WTC11 (cell line): ENCODE data around the gene COLGALT1. TPM values are rescaled to one million over a fixed set of nuclear protein-coding genes. Genes with fewer than 3 reads are reported as not detected.

Experiments
- ATAC-seq: fragments of 200-7000 bp; cut with Tn5 transposase; 2 replicates; pipeline ENCODE4 v1.10.0; 2021; ENCODE audit warnings: mild to moderate bottlenecking, moderate library complexity
- CTCF ChIA-PET: fragments of 300-600 bp; sonication (Branson Sonifier 250); formaldehyde crosslinking; loops from one replicate; lab custom pipeline; 2021; ENCODE audit warnings: antibody characterized with exemption; lab: Charles Lee
- POLR2A ChIA-PET: fragments of 350-600 bp; sonication (Branson Sonifier 250); formaldehyde crosslinking; loops from one replicate; lab custom pipeline; 2021; ENCODE audit warnings: antibody characterized with exemption; lab: Charles Lee
- DNase-seq: peaks from one replicate; pipeline ENCODE4 v3.0.0; 2021; ENCODE audit warnings: low spot score
- H3K27ac Mint-ChIP-seq: 2 replicates; pipeline ENCODE4 v1.8.0; 2021; ENCODE audit warnings: mixed read lengths
- H3K27me3 Mint-ChIP-seq: 2 replicates; pipeline ENCODE4 v1.8.0; 2021; ENCODE audit warnings: low read depth, mild to moderate bottlenecking, moderate library complexity, mixed read lengths
- H3K36me3 Mint-ChIP-seq: 2 replicates; pipeline ENCODE4 v1.8.0; 2021; ENCODE audit warnings: mixed read lengths
- H3K4me1 Mint-ChIP-seq: 2 replicates; pipeline ENCODE4 v1.8.0; 2022; ENCODE audit warnings: mixed read lengths
- H3K4me3 Mint-ChIP-seq: 2 replicates; pipeline ENCODE4 v1.8.0; 2021; ENCODE audit warnings: mild to moderate bottlenecking, moderate library complexity, mixed read lengths
- H3K9me3 Mint-ChIP-seq: 2 replicates; pipeline ENCODE4 v1.8.0; 2021; ENCODE audit warnings: mixed read lengths
- E2F1 ChIP-seq: sonication (generic); formaldehyde crosslinking; IDR thresholded peaks from 2 replicates; pipeline ENCODE4 v1.8.0; 2022; ENCODE audit warnings: mild to moderate bottlenecking, missing genetic modification reagents
- ERG ChIP-seq: fragments of 250-450 bp; sonication (Bioruptor Pico); IDR thresholded peaks from 2 replicates; pipeline ENCODE4 v1.8.0; 2021; ENCODE audit warnings: mild to moderate bottlenecking
- ESRRA ChIP-seq: sonication (generic); formaldehyde crosslinking; IDR thresholded peaks from 2 replicates; pipeline ENCODE4 v1.8.1; 2022; ENCODE audit warnings: mild to moderate bottlenecking, missing genetic modification reagents, borderline replicate concordance
- ETV6 ChIP-seq: sonication (generic); formaldehyde crosslinking; IDR thresholded peaks from 2 replicates; pipeline ENCODE4 v1.8.1; 2022; ENCODE audit warnings: mild to moderate bottlenecking, missing genetic modification reagents
- GTF2I ChIP-seq: fragments of 250-450 bp; sonication (Bioruptor Pico); conservative IDR thresholded peaks from 2 replicates; pipeline ENCODE4 v1.4.0; 2021; ENCODE audit warnings: mild to moderate bottlenecking
- HMGA2 ChIP-seq: fragments of 250-450 bp; sonication (Bioruptor Pico); IDR thresholded peaks from 2 replicates; pipeline ENCODE4 v1.4.0; 2021; ENCODE audit warnings: mild to moderate bottlenecking, moderate library complexity
- MXD4 ChIP-seq: fragments of 250-450 bp; sonication (Bioruptor Pico); IDR thresholded peaks from 2 replicates; pipeline ENCODE4 v1.8.0; 2021; ENCODE audit warnings: mild to moderate bottlenecking, moderate library complexity, borderline replicate concordance
- RELA ChIP-seq: sonication (generic); formaldehyde crosslinking; IDR thresholded peaks from 2 replicates; pipeline ENCODE4 v1.8.1; 2022; ENCODE audit warnings: missing genetic modification reagents, mild to moderate bottlenecking, borderline replicate concordance
- STAT6 ChIP-seq: sonication (generic); formaldehyde crosslinking; conservative IDR thresholded peaks from 2 replicates; pipeline ENCODE4 v1.8.1; 2023; ENCODE audit warnings: mild to moderate bottlenecking, low read depth, missing genetic modification reagents, moderate library complexity
- TEAD1 ChIP-seq: sonication (generic); formaldehyde crosslinking; IDR thresholded peaks from 2 replicates; pipeline ENCODE4 v1.8.0; 2022; ENCODE audit warnings: mild to moderate bottlenecking, missing genetic modification reagents
- USF2 ChIP-seq: sonication (generic); formaldehyde crosslinking; IDR thresholded peaks from 2 replicates; pipeline ENCODE4 v1.8.1; 2023; ENCODE audit warnings: mild to moderate bottlenecking, missing genetic modification reagents, moderate library complexity
- ZNF121 ChIP-seq: sonication (generic); formaldehyde crosslinking; IDR thresholded peaks from 2 replicates; pipeline ENCODE4 v1.8.0; 2023; ENCODE audit warnings: missing genetic modification reagents
- ZNF138 ChIP-seq: sonication (generic); formaldehyde crosslinking; conservative IDR thresholded peaks from 2 replicates; pipeline ENCODE4 v1.8.1; 2022; ENCODE audit warnings: mild to moderate bottlenecking, moderate library complexity, missing genetic modification reagents
- ZNF317 ChIP-seq: sonication (generic); formaldehyde crosslinking; IDR thresholded peaks from 2 replicates; pipeline ENCODE4 v1.8.1; 2023; ENCODE audit warnings: low read depth, mild to moderate bottlenecking, moderate library complexity, missing genetic modification reagents, borderline replicate concordance
- ZNF396 ChIP-seq: fragments of 250-450 bp; sonication (Bioruptor Pico); IDR thresholded peaks from 2 replicates; pipeline ENCODE4 v1.8.0; 2021; ENCODE audit warnings: mild to moderate bottlenecking, moderate library complexity, borderline replicate concordance
- total RNA-seq: library from RNA; stranded (reverse); gene quantifications from 3 replicates; pipeline ENCODE4 v1.2.3, GENCODE V29; 2021

COLGALT1 gene
- total RNA-seq, 1 experiment from 2014 or later = 54.0 TPM

- H3K4me3 Mint-ChIP-seq = no peak overlapping the region
- POLR2A ChIA-PET = interaction anchor here (0.6 kb wide), 1 partner anchor 56 kb away, joined by 3 read pairs; no protein-coding TSS in a partner anchor
- ATAC-seq = no peak
- no peak for TF ChIP-seq USF2 (CRISPR knock-in tag)
- TF ChIP-seq, all 79 proteins: peak for 0
- Mint-ChIP-seq H3K27ac (no peak overlapping the region), H3K27me3 (peaks cover 10% of the 10 kb centered on the region; the same call in 1 of the 2 replicates), H3K9me3 (peaks cover 9% of the 10 kb centered on the region), H3K36me3 (peaks cover 3% of the 10 kb centered on the region; the same call in 1 of the 2 replicates), H3K4me1 (peaks cover 15% of the 10 kb centered on the region)
- CTCF ChIA-PET = no interaction called here
- DNase-seq = no peak
Measured at GRCh38 chr19:17527326-17527725, 28.1 kb upstream of the COLGALT1 start.

- CTCF ChIA-PET = interaction anchor here (1.0 kb wide), 1 partner anchor 52 kb away, joined by 4 read pairs; no protein-coding TSS in a partner anchor
- TF ChIP-seq TEAD1 = no peak
- TF ChIP-seq STAT6 = no peak
- TF ChIP-seq RELA (CRISPR knock-in tag) = no peak
- no peak for TF ChIP-seq ZNF121 (CRISPR knock-in tag)
- TF ChIP-seq ZNF317 (CRISPR knock-in tag) = no peak
- peak; percentile 81; the same call in 1 of the 2 replicates for TF ChIP-seq GTF2I (CRISPR knock-in tag)
- no peak for TF ChIP-seq MXD4
- no peak for TF ChIP-seq ZNF396
- Mint-ChIP-seq H3K9me3 (peaks cover 9% of the 10 kb centered on the region), H3K36me3 (peaks cover 3% of the 10 kb centered on the region; the same call in 1 of the 2 replicates), H3K27ac (no peak overlapping the region), H3K4me3 (no peak overlapping the region), H3K27me3 (peaks cover 10% of the 10 kb centered on the region; the same call in 1 of the 2 replicates), H3K4me1 (peaks cover 11% of the 10 kb centered on the region)
- POLR2A ChIA-PET = no interaction called here
- no peak for ATAC-seq
- DNase-seq = no peak
Measured at GRCh38 chr19:17528610-17529009, 26.8 kb upstream of the COLGALT1 start.

GRCh38 chr19:17529239-17530158 lies 25.9 kb upstream of the COLGALT1 start:
- Mint-ChIP-seq H3K4me3 (no peak overlapping the region), H3K27ac (no peak overlapping the region), H3K36me3 (peaks cover 3% of the 10 kb centered on the region; the same call in 1 of the 2 replicates), H3K4me1 (peaks cover 11% of the 10 kb centered on the region), H3K9me3 (peaks cover 9% of the 10 kb centered on the region), H3K27me3 (peaks cover 5% of the 10 kb centered on the region; the same call in 1 of the 2 replicates)
- no peak for TF ChIP-seq ERG (CRISPR knock-in tag)
- TF ChIP-seq HMGA2 = no peak
- TF ChIP-seq ESRRA (CRISPR knock-in tag) = no peak
- no peak for TF ChIP-seq E2F1 (CRISPR knock-in tag)
- TF ChIP-seq TEAD1 = no peak
- no peak for TF ChIP-seq ZNF138 (CRISPR knock-in tag)
- TF ChIP-seq ETV6 (CRISPR knock-in tag) = no peak
- TF ChIP-seq GTF2I (CRISPR knock-in tag) = peak; percentile 95
- ATAC-seq (no peak), DNase-seq (no peak)
- ChIA-PET POLR2A (interaction anchor here (0.6 to 0.7 kb wide), 2 partner anchors 27 to 437 kb away, joined by 4 read pairs; no protein-coding TSS in a partner anchor), CTCF (interaction anchor here (0.9 to 5.2 kb wide), 12 partner anchors 9 to 110 kb away, joined by 3 to 43 read pairs (median 4); no protein-coding TSS in a partner anchor)
